Adrenal gland (tissue), 5 donors: ENCODE measurements around the gene ZBTB40.

Experiments used
- CTCF ChIP-seq, 6 experiments: fragments of 450-650 bp in 4 of 6; fragments of 200-600 bp in 2 of 6; sonication (generic) in 1 of 6; IDR thresholded peaks; 1 replicate in 5 of 6; 2 replicates in 1 of 6; pipeline versions ENCODE4 v1.5.1 to v1.8.0; 2016 to 2021; ENCODE audit warnings: antibody characterized with exemption in 6 of 6, mild to moderate bottlenecking in 2 of 6, moderate library complexity in 1 of 6
- POLR2A ChIP-seq, 2 donors: fragments of 450-650 bp; IDR thresholded peaks; one replicate each; pipeline ENCODE4 v1.6.1; 2017; ENCODE audit warnings: antibody characterized with exemption in 2 of 2, mild to moderate bottlenecking in 2 of 2, moderate library complexity in 1 of 2
- donor health status: DM: no; HTN: no; CAD: no.

DNA sequence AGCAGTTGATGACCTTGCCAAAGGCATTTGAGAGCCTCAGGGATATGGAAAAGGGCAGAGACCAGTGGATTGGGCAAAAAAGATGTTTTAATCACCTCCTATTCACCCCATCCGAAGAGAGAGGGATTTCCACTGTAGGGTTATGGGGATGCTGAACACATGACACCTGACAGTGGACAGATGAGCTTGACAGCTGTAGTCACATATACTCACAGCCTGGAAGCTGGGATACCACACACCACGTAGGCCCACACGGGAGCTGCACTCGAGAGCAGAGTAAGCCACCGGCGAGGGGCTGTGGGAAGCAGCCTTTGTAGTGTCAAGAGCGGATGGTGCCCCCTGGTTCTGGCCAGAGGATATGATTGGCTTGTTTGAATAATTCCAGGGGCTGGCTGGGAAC lies 20.0 kb downstream of the ZBTB40 start:
- TF ChIP-seq CTCF (IDR thresholded peaks at IDR 0.05) (no peak), POLR2A (IDR thresholded peaks at IDR 0.05) (no peak)
